HG02642 (cell line): ENCODE data around the gene DOK7.

Experiments used
- ATAC-seq: cut with Tn5 transposase; IDR thresholded peaks from one replicate; pipeline ENCODE4 v1.9.1; 2021; ENCODE audit warnings: mild to moderate bottlenecking; ENCODE audit not compliant: unreplicated experiment, poor library complexity

DOK7 gene

GRCh38 chr4:3485011-3485791 is 22.1 kb downstream of the DOK7 start:
- no peak for ATAC-seq

GRCh38 chr4:3485886-3486540 is 22.9 kb downstream of the DOK7 start:
- ATAC-seq = no peak

DNA sequence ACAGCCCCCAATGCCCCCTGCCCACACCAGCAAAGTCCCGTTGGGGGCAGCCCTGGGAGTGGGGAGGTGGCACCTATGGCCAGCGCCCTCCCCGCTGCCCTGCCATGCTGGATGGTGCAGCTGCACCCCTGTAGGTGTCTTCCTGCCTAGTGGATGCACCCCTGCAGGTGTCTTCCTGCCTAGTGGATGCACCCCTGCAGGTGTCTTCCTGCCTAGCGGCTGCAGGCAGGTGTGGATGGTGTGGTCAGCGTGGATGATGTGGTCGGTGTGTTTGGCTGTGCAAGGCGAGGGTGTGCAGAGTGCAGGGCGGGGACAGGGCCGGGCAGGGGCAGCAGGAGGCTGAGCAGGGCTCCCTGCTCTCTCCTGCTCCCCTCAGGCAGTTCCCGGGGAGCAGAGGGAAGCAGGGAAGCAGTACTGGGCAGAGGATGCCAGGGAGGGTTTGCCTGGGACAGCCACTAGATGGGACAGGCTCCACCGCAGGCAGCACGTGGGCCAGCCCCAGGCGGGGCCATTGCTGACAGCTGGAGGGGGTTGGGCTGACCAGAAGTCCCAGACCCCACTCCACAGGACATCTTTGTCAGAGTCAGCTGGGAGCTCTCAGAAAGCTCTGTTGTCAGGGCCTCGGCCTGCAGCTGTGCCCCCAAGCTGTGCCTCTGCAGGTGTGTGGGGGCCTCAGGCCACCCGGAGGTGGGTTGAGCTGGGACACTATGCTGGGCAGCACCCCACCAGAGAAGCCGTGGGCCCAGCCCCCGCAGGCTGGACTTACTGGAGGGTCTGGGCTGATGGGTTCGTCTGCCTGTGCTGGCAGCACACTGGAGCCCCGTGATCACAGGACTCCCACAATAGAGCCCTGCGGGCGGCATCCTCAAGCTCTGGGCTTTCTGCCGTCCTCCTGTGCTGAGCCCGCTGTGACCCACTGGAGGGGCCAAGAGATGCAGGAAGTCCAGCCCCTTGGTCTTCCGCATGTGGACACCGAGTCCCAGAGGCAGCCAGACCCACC is 23.7 kb downstream of the DOK7 start:
- no peak for ATAC-seq

- ATAC-seq = no peak
These were observed 24.8 kb downstream of the DOK7 start for GRCh38 chr4:3487861-3488260.

DNA sequence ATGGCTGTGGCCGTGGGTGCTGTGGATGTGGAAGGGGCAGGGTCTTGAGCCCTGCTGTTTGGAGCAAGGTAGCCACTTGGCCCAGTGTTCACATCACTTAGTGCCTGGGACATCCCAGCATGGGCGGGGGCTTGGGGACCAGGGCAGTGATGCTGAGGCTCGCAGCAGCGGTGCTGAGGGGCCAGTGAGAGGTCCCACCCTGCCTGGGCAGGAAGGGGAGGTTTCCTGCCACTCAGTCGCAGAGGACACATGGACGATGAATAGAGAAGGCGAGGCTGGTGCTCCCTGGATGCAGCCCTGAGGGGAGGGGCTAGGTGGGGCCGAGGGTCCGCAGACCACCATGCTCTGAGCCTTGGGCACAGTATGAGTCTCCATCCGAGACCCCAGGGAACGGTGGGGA is 25.7 kb downstream of the DOK7 start:
- ATAC-seq = no peak

GRCh38 chr4:3489451-3489962 is 26.4 kb downstream of the DOK7 start:
- ATAC-seq = no peak

DNA sequence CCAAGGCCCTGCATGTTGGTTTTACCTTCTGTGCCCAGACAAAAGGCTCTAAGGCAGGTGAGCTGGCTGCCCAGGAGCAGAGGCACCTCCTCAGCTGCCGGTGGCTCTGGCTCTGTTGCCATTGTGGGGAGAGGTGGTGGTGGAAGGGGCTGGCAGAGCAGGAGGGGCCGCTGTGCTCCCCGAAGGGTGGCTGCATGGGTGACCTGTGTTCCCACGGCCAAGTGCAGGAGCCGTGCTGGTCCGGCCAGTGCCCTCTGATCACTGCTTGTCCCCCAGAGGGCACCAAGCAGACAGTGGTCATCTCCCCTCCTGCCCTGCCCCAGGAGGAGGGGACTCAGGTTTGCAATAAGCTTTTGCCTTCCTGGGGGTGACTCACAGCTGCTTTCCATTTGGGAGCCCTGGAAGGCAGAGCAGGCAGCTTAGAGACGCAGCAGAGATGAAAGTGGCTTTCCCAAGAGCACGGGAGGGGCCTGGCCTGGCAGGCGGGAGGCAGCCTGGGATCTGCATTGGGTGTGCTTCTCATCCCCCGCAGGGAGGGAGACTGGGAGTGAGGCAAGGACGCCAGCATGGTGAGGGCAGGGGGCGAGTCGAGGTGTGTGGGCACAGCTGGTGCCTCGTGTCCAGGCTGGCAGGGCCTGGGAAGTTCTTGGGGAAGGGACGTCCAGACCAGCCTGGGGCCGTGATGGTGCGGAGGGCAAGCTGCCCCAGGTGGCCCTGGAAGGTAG is 28.7 kb downstream of the DOK7 start:
- ATAC-seq = no peak

GRCh38 chr4:3492741-3493719 is 29.9 kb downstream of the DOK7 start:
- no peak for ATAC-seq

DNA sequence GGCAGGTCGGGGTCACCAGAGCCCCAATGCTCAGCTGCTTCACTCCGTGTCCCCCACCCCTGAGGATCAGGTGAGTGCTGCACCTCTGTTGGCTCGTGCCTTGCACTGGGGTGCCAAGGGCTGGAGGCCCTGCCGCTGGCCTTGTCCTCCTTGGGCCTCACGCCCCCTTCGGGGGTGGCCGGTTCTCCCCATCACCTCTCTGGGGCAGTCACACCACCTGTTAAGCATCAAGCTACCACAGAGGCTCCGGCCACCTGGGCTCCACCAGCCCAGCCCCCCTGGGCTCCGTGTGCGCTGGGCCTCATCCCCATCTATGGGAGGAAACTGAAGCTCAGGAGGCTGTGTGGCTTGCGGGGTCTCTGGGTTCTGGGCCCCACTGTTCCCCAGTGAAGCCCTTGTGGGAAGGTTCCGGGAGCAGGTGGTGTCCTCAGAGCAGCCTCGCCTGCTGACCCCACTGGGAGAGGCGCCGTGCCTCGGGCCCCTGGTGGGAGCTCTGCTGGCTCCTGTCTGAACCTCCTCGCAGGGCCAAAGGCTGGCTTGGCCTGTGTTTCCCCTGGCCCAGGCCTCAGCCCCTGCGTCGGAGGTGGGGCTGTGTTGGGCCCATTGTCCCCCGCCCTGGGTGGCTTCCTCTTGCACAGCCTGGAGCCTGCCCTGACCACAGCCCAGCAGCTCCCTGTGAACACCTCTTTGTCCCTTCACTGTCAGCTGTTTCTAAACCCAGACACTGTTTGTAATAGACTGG is 30.8 kb downstream of the DOK7 start:
- ATAC-seq = no peak

DNA sequence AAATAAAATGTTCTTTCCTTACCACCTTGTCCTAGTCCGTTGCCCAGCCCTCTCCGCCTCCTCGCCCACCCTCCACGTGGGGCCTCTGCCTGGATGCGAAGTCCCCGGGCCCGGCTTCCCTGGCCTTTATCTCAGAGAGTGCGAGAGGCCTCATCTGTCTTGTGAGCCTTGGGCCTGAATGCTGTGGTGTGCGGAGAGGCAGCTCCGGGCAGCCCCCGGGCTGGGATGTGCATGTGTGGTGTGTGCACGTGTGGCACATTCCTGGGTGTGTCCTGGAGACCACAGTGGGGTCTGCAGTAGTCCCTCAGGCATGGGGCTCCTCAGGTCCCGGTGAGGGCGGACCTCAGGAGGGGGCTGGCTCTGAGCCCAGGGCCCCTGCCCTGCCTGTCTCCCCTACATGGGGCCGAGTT is 31.4 kb downstream of the DOK7 start:
- ATAC-seq = no peak

- no peak for ATAC-seq
These were observed 32.3 kb downstream of the DOK7 start for GRCh38 chr4:3495204-3495975.

DNA sequence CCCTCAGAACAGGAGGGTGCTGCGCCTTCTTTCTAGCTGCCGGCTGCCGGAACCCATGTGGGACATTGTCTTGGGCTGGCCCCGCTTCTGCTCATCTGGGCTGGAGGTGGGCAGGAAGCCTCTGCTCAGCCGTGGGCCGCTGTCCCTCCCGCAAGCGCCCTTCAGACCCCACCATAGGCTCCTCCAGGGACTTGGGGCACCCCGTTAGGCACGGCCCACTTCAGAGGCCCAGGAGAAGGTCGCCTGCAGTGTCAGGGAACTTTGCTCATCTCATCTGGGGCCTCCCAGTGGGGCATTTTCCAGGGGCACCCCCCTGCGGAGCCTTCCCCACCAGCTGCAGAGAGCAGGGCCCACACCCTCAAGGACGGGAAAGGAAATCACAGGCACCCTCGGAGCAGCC is 32.9 kb downstream of the DOK7 start:
- ATAC-seq = no peak

GRCh38 chr4:3497095-3497494 is 34.0 kb downstream of the DOK7 start:
- no peak for ATAC-seq

GRCh38 chr4:3497523-3498389 is 34.6 kb downstream of the DOK7 start:
- ATAC-seq = no peak

GRCh38 chr4:3498407-3498806 is 35.3 kb downstream of the DOK7 start:
- ATAC-seq = no peak

DNA sequence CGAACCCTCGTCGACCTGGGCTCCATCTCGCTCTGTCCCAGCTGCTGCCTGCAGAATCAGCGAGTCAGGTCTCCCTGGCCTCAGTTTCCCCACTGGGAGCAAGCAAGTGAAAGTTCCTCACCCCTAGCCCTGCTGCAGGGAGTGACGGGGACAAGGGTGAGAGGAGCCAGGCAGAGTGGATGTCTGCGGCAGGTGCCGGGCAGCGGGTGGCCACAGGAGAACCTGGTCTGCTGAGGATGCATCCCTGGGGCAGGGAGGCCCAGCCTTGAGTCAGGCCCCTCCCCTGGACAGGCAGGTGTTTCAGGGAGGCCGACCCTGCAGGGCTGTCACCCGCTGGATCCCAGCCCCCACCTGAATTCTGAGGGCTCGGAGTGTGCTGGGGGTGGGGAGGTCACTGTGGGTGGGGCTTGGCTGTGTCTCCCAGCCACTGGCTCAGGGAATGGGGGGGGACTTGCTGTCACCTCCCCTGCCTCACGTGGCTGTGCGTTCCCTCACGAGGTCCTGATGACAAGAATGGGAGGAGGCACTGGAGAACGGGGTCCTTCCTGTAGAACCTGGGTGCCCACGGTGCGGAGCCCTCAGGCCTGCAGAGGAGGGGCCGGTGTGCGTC is 35.9 kb downstream of the DOK7 start:
- no peak for ATAC-seq
